Nephron (organoid): ENCODE results near the gene SLC9A4.

Experiments used
- H3K27ac Mint-ChIP-seq, 3 experiments: 2 replicates each; pipeline ENCODE4 v1.8.0; 2020; ENCODE audit warnings: mixed read lengths in 3 of 3, mild to moderate bottlenecking in 2 of 3, moderate library complexity in 1 of 3
- H3K27me3 Mint-ChIP-seq: 2 replicates; pipeline ENCODE4 v1.8.0; 2021; ENCODE audit warnings: low read depth, mild to moderate bottlenecking, moderate library complexity, mixed read lengths
- H3K36me3 Mint-ChIP-seq: 2 replicates; pipeline ENCODE4 v1.8.0; 2020; ENCODE audit warnings: low read depth, mixed read lengths
- H3K4me1 Mint-ChIP-seq: 2 replicates; pipeline ENCODE4 v1.8.0; 2020; ENCODE audit warnings: mixed read lengths
- H3K4me3 Mint-ChIP-seq, 3 experiments: 2 replicates each; pipeline ENCODE4 v1.8.0; 2020; ENCODE audit warnings: mild to moderate bottlenecking in 3 of 3, mixed read lengths in 3 of 3, moderate library complexity in 2 of 3
- H3K9me3 Mint-ChIP-seq: 2 replicates; pipeline ENCODE4 v1.8.0; 2020; ENCODE audit warnings: mixed read lengths
- CTCF ChIP-seq, 3 experiments: fragments of 200-600 bp; sonication (generic); IDR thresholded peaks; one replicate each; pipeline ENCODE4 v1.5.0; 2021; ENCODE audit warnings: antibody characterized with exemption in 3 of 3; ENCODE audit not compliant: unreplicated experiment in 3 of 3

SLC9A4 gene

GRCh38 chr2:102508863-102509262, 35.8 kb downstream of the SLC9A4 start:
- Mint-ChIP-seq H3K9me3 (peaks cover 2% of the 10 kb centered on the region), H3K27ac (no peak overlapping the region), H3K4me3 (no peak overlapping the region), H3K4me1 (no peaks in the 10 kb centered on the region), H3K27me3 (peaks cover 10% of the 10 kb centered on the region), H3K36me3 (no peaks in the 10 kb centered on the region)
- TF ChIP-seq CTCF (IDR thresholded peaks at IDR 0.05; ENCODE audit: unreplicated experiment in 3 of 3): no peak

- H3K36me3 Mint-ChIP-seq: no peaks in the 10 kb centered on the region
- no peak overlapping the region for H3K4me3 Mint-ChIP-seq
- no peak for TF ChIP-seq CTCF (IDR thresholded peaks at IDR 0.05; ENCODE audit: unreplicated experiment in 3 of 3)
- peaks cover 5% of the 10 kb centered on the region for H3K27me3 Mint-ChIP-seq
- H3K27ac Mint-ChIP-seq: no peak overlapping the region
- H3K9me3 Mint-ChIP-seq: peaks cover 2% of the 10 kb centered on the region
- no peaks in the 10 kb centered on the region for H3K4me1 Mint-ChIP-seq
Measured at GRCh38 chr2:102509749-102510148, 36.7 kb downstream of the SLC9A4 start.

- Mint-ChIP-seq H3K27me3 (no peaks in the 10 kb centered on the region), H3K4me3 (no peak overlapping the region), H3K36me3 (no peaks in the 10 kb centered on the region), H3K9me3 (peaks cover 2% of the 10 kb centered on the region), H3K4me1 (no peaks in the 10 kb centered on the region), H3K27ac (no peak overlapping the region)
- TF ChIP-seq CTCF (IDR thresholded peaks at IDR 0.05; ENCODE audit: unreplicated experiment in 3 of 3): no peak
Measured at GRCh38 chr2:102510791-102511575, 38.0 kb downstream of the SLC9A4 start.

GRCh38 chr2:102512161-102512560, 39.1 kb downstream of the SLC9A4 start:
- no peak overlapping the region for H3K4me3 Mint-ChIP-seq

GRCh38 chr2:102513355-102513939, 40.4 kb downstream of the SLC9A4 start:
- no peaks in the 10 kb centered on the region for H3K4me1 Mint-ChIP-seq
- H3K27ac Mint-ChIP-seq: no peak overlapping the region
- H3K9me3 Mint-ChIP-seq: peaks cover 2% of the 10 kb centered on the region
- no peaks in the 10 kb centered on the region for H3K27me3 Mint-ChIP-seq
- H3K4me3 Mint-ChIP-seq: no peak overlapping the region
- no peak for TF ChIP-seq CTCF (IDR thresholded peaks at IDR 0.05; ENCODE audit: unreplicated experiment in 3 of 3)
- H3K36me3 Mint-ChIP-seq: no peaks in the 10 kb centered on the region

More at GRCh38 chr2:102512161-102512560, 39.1 kb downstream of the SLC9A4 start:
- Mint-ChIP-seq H3K9me3 (peaks cover 2% of the 10 kb centered on the region), H3K36me3 (no peaks in the 10 kb centered on the region), H3K27me3 (no peaks in the 10 kb centered on the region), H3K4me1 (no peaks in the 10 kb centered on the region), H3K27ac (no peak overlapping the region)
- TF ChIP-seq CTCF (IDR thresholded peaks at IDR 0.05; ENCODE audit: unreplicated experiment in 3 of 3): no peak
